MM.1S (cell line): ENCODE measurements around the gene BHMT.

ENCODE experiments used
- DNase-seq: peaks from one replicate; pipeline ENCODE4 v3.0.0-alpha.2; 2015
- H2AFZ ChIP-seq: fragments of 300-600 bp; sonication (generic); 2 replicates; pipeline ENCODE4 v1.6.0; 2016; ENCODE audit warnings: antibody characterized with exemption, low read length
- H3F3A ChIP-seq: fragments of 300-600 bp; sonication (generic); 2 replicates; pipeline ENCODE4 v1.6.1; 2016; ENCODE audit warnings: mild to moderate bottlenecking, antibody characterized with exemption, low read length, moderate library complexity, mixed read lengths; ENCODE audit not compliant: insufficient read depth
- H3K27ac ChIP-seq: fragments of 300-600 bp; sonication (generic); 2 replicates; pipeline ENCODE4 v1.5.1; 2016; ENCODE audit warnings: mild to moderate bottlenecking, low read length
- H3K27me3 ChIP-seq: fragments of 300-600 bp; sonication (generic); replicated peaks from 2 replicates; pipeline ENCODE4 v1.6.0; 2016; ENCODE audit warnings: low read length; ENCODE audit not compliant: insufficient read depth
- H3K36me3 ChIP-seq: fragments of 300-600 bp; sonication (generic); replicated peaks from 2 replicates; pipeline ENCODE4 v1.6.1; 2016; ENCODE audit warnings: mild to moderate bottlenecking, low read length, mixed read lengths; ENCODE audit not compliant: insufficient read depth
- H3K4me1 ChIP-seq: fragments of 300-600 bp; sonication (generic); 2 replicates; pipeline ENCODE4 v1.6.1; 2016; ENCODE audit warnings: low read length, mixed read lengths
- H3K4me2 ChIP-seq: fragments of 300-600 bp; sonication (generic); 2 replicates; pipeline ENCODE4 v1.6.0; 2016; ENCODE audit warnings: low read depth, low read length
- H3K4me3 ChIP-seq: fragments of 300-600 bp; sonication (generic); 2 replicates; pipeline ENCODE4 v1.5.1; 2016; ENCODE audit warnings: low read length, mixed read lengths
- H3K79me2 ChIP-seq: fragments of 300-600 bp; sonication (generic); 2 replicates; pipeline ENCODE4 v1.6.1; 2016; ENCODE audit warnings: mixed run types, low read length, mixed read lengths
- H3K9ac ChIP-seq: fragments of 300-600 bp; sonication (generic); 2 replicates; pipeline ENCODE4 v1.6.1; 2016; ENCODE audit warnings: low read length, mixed read lengths
- H3K9me2 ChIP-seq: fragments of 300-600 bp; sonication (generic); replicated peaks from 2 replicates; pipeline ENCODE4 v1.6.1; 2016; ENCODE audit warnings: mild to moderate bottlenecking, low read length, mixed read lengths; ENCODE audit not compliant: insufficient read depth
- H3K9me3 ChIP-seq: fragments of 300-600 bp; sonication (generic); replicated peaks from 2 replicates; pipeline ENCODE4 v1.6.1; 2016; ENCODE audit warnings: mild to moderate bottlenecking, low read length, mixed read lengths; ENCODE audit not compliant: insufficient read depth
- H4K20me1 ChIP-seq: fragments of 300-600 bp; sonication (generic); 2 replicates; pipeline ENCODE4 v1.6.1; 2016; ENCODE audit warnings: mild to moderate bottlenecking, low read length, moderate library complexity, mixed read lengths; ENCODE audit not compliant: insufficient read depth
- CTCF ChIP-seq: fragments of 300-600 bp; sonication (generic); IDR thresholded peaks from 2 replicates; pipeline ENCODE4 v1.5.1; 2016; ENCODE audit warnings: antibody characterized with exemption, low read length, mixed read lengths
- EZH2 ChIP-seq: fragments of 300-600 bp; sonication (generic); optimal IDR thresholded peaks from 2 replicates; pipeline ENCODE3; 2017; ENCODE audit warnings: low read depth, mild to moderate bottlenecking, antibody characterized with exemption, low read length, mixed read lengths
- EZH2phosphoT487 ChIP-seq: fragments of 300-600 bp; sonication (generic); IDR thresholded peaks from 2 replicates; pipeline ENCODE4 v1.6.1; 2018; ENCODE audit warnings: antibody characterized with exemption, low read length

BHMT gene

GRCh38 chr5:79124607-79125006, 13.0 kb downstream of the BHMT start:
- no peak for DNase-seq
- Histone ChIP-seq H3K27me3 (no peaks in the 10 kb centered on the region), H3K4me3 (no peak overlapping the region), H4K20me1 (no peaks in the 10 kb centered on the region), H3K4me2 (no peak overlapping the region), H3K36me3 (no peaks in the 10 kb centered on the region), H3K79me2 (no peaks in the 10 kb centered on the region), H3F3A (no peaks in the 10 kb centered on the region), H3K9me2 (no peaks in the 10 kb centered on the region), H3K9ac (no peak overlapping the region), H3K9me3 (no peaks in the 10 kb centered on the region), H3K4me1 (no peaks in the 10 kb centered on the region), H2AFZ (no peak overlapping the region), H3K27ac (no peak overlapping the region)
- TF ChIP-seq CTCF (no peak), EZH2 (no peak), EZH2phosphoT487 (no peak)

GRCh38 chr5:79130781-79131180, 19.2 kb downstream of the BHMT start:
- TF ChIP-seq EZH2phosphoT487 (no peak), CTCF (no peak), EZH2 (no peak)
- Histone ChIP-seq H3K9ac (no peak overlapping the region), H3K27me3 (no peaks in the 10 kb centered on the region; the same call in 1 of the 2 replicates), H2AFZ (no peak overlapping the region), H3K79me2 (no peaks in the 10 kb centered on the region), H3F3A (no peaks in the 10 kb centered on the region), H3K4me2 (no peak overlapping the region), H4K20me1 (no peaks in the 10 kb centered on the region), H3K27ac (no peak overlapping the region), H3K9me3 (no peaks in the 10 kb centered on the region), H3K4me3 (no peak overlapping the region), H3K36me3 (no peaks in the 10 kb centered on the region), H3K9me2 (no peaks in the 10 kb centered on the region), H3K4me1 (peaks cover 9% of the 10 kb centered on the region; the same call in 1 of the 2 replicates)
- no peak for DNase-seq

DNA sequence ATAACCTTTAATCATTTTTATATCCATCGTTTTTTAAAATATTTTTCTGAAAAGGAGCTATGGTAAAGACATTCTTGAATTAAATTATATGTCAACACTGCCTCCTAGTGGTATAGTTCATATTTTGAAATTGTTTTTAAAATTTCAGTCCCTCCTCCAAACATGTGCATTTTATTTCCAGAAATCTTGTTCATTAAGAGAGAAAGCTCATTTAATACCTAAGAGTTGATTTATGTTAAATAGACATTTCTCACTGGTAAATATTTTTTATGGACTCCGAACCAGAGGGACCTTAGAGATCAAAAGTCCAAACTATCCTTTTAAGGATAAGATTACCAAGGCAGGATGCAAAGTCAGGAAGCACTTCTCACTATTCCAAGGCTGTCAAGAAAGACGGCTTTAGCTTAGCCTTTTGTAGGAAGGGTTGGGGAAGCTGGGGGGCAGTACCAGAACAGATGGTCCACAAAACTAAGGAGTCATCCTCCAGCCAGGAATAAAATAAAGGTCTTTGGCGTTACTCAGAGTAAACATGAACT, 21.6 kb downstream of the BHMT start:
- TF ChIP-seq EZH2 (no peak), EZH2phosphoT487 (no peak), CTCF (peak; percentile 41)
- no peaks in the 10 kb centered on the region for H3K9me3 ChIP-seq
- H3K4me3 ChIP-seq: peak overlapping the region; percentile 5; the same call in 1 of the 2 replicates
- peak; percentile 68 for DNase-seq
- H3K4me2 ChIP-seq: peak overlapping the region; percentile 50
- no peaks in the 10 kb centered on the region for H3F3A ChIP-seq
- no peaks in the 10 kb centered on the region; the same call in 1 of the 2 replicates for H3K27me3 ChIP-seq
- no peaks in the 10 kb centered on the region for H3K36me3 ChIP-seq
- peak overlapping the region; percentile 7; the same call in 1 of the 2 replicates for H2AFZ ChIP-seq
- no peaks in the 10 kb centered on the region for H3K9me2 ChIP-seq
- H3K27ac ChIP-seq: no peak overlapping the region
- H3K9ac ChIP-seq: no peak overlapping the region
- no peaks in the 10 kb centered on the region for H4K20me1 ChIP-seq
- peaks cover 18% of the 10 kb centered on the region for H3K4me1 ChIP-seq
- H3K79me2 ChIP-seq: no peaks in the 10 kb centered on the region
